Measurements from ENCODE around the gene STYX. TPM values are rescaled to one million over a fixed set of nuclear protein-coding genes. Genes with fewer than 3 reads are reported as not detected.

Gene STYX
- total RNA-seq, 1 experiment from 2014 or later: 20.6 TPM

DNA sequence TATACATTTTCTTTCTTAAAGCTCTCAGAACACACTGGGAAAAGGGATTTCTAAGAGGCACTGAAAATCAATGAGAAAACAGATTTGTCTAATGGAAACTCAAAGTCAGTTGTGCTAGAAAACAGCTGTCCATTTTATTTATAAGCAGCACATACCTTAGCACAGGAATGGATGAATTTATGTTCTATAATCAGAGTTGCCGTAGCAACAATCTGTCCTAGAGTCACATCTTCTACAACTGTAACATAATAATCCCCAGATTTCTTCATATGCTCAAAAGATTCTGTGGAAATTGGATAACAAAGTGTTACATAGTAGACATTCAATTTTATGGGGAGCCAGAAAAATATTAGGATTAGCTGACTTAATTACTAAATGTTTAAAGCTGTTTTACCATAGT is 51.7 kb downstream of the STYX start:
- CTCF ChIA-PET: no interaction called here
- Histone ChIP-seq H3K27ac (ENCODE audit: low read length) (no peak overlapping the region), H3K27me3 (ENCODE audit: control insufficient read depth, insufficient read depth, low read length) (no peaks in the 10 kb centered on the region), H3K9me3 (ENCODE audit: control insufficient read depth, insufficient read depth, low read depth, low read length) (no peaks in the 10 kb centered on the region), H3K4me3 (ENCODE audit: low read depth in 2 of 2, low read length in 2 of 2) (no peak overlapping the region), H3K4me1 (ENCODE audit: control insufficient read depth, insufficient read depth, low read length) (peaks cover 1% of the 10 kb centered on the region; the same call in 1 of the 2 replicates), H3K36me3 (ENCODE audit: control insufficient read depth, insufficient read depth, low read length) (peaks cover 27% of the 10 kb centered on the region)
- no TSS peak for BruUV-seq (replicated peaks)
- intact Hi-C loops (cut with micrococcal nuclease; ENCODE audit: unreplicated experiment): no loop called here
- ATAC-seq (no peak), DNase-seq (ENCODE audit: low read depth, low spot score) (no peak)
- in situ Hi-C loops (cut with HindIII; ENCODE audit: low pct_unique_long_range_greater_than_20kb, low sequenced_read_pairs): no loop called here
- POLR2A ChIA-PET: interaction anchor here (0.6 kb wide), 1 partner anchor 51 kb away, joined by 7 read pairs; no protein-coding TSS in a partner anchor
- no peak for TF ChIP-seq TCF7L2 (IDR thresholded peaks at IDR 0.05; ENCODE audit: low read depth, low read length)
- TF ChIP-seq, protein P1, sequence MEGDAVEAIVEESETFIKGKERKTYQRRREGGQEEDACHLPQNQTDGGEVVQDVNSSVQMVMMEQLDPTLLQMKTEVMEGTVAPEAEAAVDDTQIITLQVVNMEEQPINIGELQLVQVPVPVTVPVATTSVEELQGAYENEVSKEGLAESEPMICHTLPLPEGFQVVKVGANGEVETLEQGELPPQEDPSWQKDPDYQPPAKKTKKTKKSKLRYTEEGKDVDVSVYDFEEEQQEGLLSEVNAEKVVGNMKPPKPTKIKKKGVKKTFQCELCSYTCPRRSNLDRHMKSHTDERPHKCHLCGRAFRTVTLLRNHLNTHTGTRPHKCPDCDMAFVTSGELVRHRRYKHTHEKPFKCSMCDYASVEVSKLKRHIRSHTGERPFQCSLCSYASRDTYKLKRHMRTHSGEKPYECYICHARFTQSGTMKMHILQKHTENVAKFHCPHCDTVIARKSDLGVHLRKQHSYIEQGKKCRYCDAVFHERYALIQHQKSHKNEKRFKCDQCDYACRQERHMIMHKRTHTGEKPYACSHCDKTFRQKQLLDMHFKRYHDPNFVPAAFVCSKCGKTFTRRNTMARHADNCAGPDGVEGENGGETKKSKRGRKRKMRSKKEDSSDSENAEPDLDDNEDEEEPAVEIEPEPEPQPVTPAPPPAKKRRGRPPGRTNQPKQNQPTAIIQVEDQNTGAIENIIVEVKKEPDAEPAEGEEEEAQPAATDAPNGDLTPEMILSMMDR (IDR thresholded peaks at IDR 0.05): no peak
- TF ChIP-seq SIN3A (IDR thresholded peaks at IDR 0.05; ENCODE audit: borderline replicate concordance, insufficient read depth, low read depth, low read length): no peak
- TF ChIP-seq, protein P2, sequence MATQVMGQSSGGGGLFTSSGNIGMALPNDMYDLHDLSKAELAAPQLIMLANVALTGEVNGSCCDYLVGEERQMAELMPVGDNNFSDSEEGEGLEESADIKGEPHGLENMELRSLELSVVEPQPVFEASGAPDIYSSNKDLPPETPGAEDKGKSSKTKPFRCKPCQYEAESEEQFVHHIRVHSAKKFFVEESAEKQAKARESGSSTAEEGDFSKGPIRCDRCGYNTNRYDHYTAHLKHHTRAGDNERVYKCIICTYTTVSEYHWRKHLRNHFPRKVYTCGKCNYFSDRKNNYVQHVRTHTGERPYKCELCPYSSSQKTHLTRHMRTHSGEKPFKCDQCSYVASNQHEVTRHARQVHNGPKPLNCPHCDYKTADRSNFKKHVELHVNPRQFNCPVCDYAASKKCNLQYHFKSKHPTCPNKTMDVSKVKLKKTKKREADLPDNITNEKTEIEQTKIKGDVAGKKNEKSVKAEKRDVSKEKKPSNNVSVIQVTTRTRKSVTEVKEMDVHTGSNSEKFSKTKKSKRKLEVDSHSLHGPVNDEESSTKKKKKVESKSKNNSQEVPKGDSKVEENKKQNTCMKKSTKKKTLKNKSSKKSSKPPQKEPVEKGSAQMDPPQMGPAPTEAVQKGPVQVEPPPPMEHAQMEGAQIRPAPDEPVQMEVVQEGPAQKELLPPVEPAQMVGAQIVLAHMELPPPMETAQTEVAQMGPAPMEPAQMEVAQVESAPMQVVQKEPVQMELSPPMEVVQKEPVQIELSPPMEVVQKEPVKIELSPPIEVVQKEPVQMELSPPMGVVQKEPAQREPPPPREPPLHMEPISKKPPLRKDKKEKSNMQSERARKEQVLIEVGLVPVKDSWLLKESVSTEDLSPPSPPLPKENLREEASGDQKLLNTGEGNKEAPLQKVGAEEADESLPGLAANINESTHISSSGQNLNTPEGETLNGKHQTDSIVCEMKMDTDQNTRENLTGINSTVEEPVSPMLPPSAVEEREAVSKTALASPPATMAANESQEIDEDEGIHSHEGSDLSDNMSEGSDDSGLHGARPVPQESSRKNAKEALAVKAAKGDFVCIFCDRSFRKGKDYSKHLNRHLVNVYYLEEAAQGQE (IDR thresholded peaks at IDR 0.05; ENCODE audit: insufficient read depth in 1 of 2, low read depth in 2 of 2, low read length in 1 of 2): no peak
- no peak for TF ChIP-seq POLR2AphosphoS5 (IDR thresholded peaks at IDR 0.05; ENCODE audit: low read depth, low read length)

DNA sequence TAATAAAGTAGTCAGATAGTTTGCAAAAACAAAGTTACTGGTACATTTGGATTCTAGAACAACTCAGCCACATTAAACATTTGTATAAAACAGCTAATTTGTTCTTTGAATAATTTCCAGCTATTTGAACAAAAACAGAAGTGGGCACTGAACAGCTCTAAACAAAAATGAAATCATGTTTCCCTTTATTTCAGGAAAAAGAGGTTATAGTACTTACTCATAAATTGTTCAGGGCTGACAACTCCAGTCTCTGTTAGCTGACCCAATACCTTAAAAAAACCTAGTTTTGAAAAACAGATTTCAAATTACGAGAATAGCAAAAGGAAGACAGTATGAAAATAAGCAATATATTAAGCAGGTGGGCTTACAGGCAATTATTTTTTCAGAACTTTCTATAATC is 53.2 kb downstream of the STYX start:
- Histone ChIP-seq H3K4me3 (ENCODE audit: low read depth in 2 of 2, low read length in 2 of 2) (no peak overlapping the region), H3K9me3 (ENCODE audit: control insufficient read depth, insufficient read depth, low read depth, low read length) (no peaks in the 10 kb centered on the region), H3K27me3 (ENCODE audit: control insufficient read depth, insufficient read depth, low read length) (no peaks in the 10 kb centered on the region), H3K4me1 (ENCODE audit: control insufficient read depth, insufficient read depth, low read length) (peaks cover 2% of the 10 kb centered on the region; the same call in 1 of the 2 replicates), H3K36me3 (ENCODE audit: control insufficient read depth, insufficient read depth, low read length) (peaks cover 21% of the 10 kb centered on the region), H3K27ac (ENCODE audit: low read length) (no peak overlapping the region)
- intact Hi-C loops (cut with micrococcal nuclease; ENCODE audit: unreplicated experiment) (no loop called here), in situ Hi-C loops (cut with HindIII; ENCODE audit: low pct_unique_long_range_greater_than_20kb, low sequenced_read_pairs) (no loop called here)
- TF ChIP-seq SIN3A (IDR thresholded peaks at IDR 0.05; ENCODE audit: borderline replicate concordance, insufficient read depth, low read depth, low read length): no peak
- TF ChIP-seq, protein P1 (IDR thresholded peaks at IDR 0.05): no peak
- TF ChIP-seq TCF7L2 (IDR thresholded peaks at IDR 0.05; ENCODE audit: low read depth, low read length): no peak
- TF ChIP-seq, protein P2 (IDR thresholded peaks at IDR 0.05; ENCODE audit: insufficient read depth in 1 of 2, low read depth in 2 of 2, low read length in 1 of 2): no peak
- ATAC-seq (no peak), DNase-seq (ENCODE audit: low read depth, low spot score) (no peak)
- BruUV-seq (replicated peaks): no TSS peak
- POLR2A ChIA-PET: no interaction called here
- CTCF ChIA-PET: no interaction called here

All from Panc1 (cell line).